Peyer's patch (tissue), 4 donors: ENCODE results near the gene USP6.

Experiments
- CTCF ChIP-seq, 6 experiments: fragments of 450-650 bp in 4 of 6; fragments of 200-600 bp in 2 of 6; sonication (generic) in 1 of 6; IDR thresholded peaks; one replicate each; pipeline ENCODE4 v1.5.1; 2017 to 2019; ENCODE audit warnings: antibody characterized with exemption in 6 of 6, mild to moderate bottlenecking in 3 of 6, moderate library complexity in 1 of 6
- POLR2A ChIP-seq, 2 donors: fragments of 450-650 bp; IDR thresholded peaks; one replicate each; pipeline ENCODE4 v1.5.1; 2017; ENCODE audit warnings: antibody characterized with exemption in 2 of 2, mild to moderate bottlenecking in 2 of 2, moderate library complexity in 2 of 2

- TF ChIP-seq CTCF (IDR thresholded peaks at IDR 0.05) (no peak), POLR2A (IDR thresholded peaks at IDR 0.05) (no peak)
Measured at GRCh38 chr17:5182597-5183409, 67.0 kb downstream of the USP6 start.
